GM10266 (cell line): ENCODE results near the gene TMEM17.

ENCODE experiments used
- DNase-seq: peaks from one replicate; pipeline ENCODE4 v3.0.0; 2012; ENCODE audit errors: extremely low spot score
- CTCF ChIP-seq: IDR thresholded peaks from 2 replicates; pipeline ENCODE4 v1.5.1; 2012; ENCODE audit warnings: mild to moderate bottlenecking, low read depth; ENCODE audit not compliant: control insufficient read depth, insufficient read depth; ENCODE audit errors: missing control alignments

TMEM17 gene

GRCh38 chr2:62479917-62480316 is 26.1 kb downstream of the TMEM17 start:
- no peak for DNase-seq
- TF ChIP-seq CTCF = no peak

- TF ChIP-seq CTCF = no peak
- no peak for DNase-seq
These were observed 27.9 kb downstream of the TMEM17 start for GRCh38 chr2:62478093-62478580.

- no peak for DNase-seq
- TF ChIP-seq CTCF = no peak
These were observed 28.4 kb downstream of the TMEM17 start for GRCh38 chr2:62477573-62477972.

GRCh38 chr2:62475172-62476011 is 30.6 kb downstream of the TMEM17 start:
- TF ChIP-seq CTCF = no peak
- DNase-seq = no peak

GRCh38 chr2:62474176-62474575 is 31.8 kb downstream of the TMEM17 start:
- TF ChIP-seq CTCF = no peak
- DNase-seq = no peak

GRCh38 chr2:62473246-62473827 is 32.7 kb downstream of the TMEM17 start:
- TF ChIP-seq CTCF = no peak
- DNase-seq = no peak

- no peak for TF ChIP-seq CTCF
These were observed 33.7 kb downstream of the TMEM17 start for GRCh38 chr2:62472312-62472711.

More at GRCh38 chr2:62472312-62472711, 33.7 kb downstream of the TMEM17 start:
- DNase-seq = no peak
